VCaP (cell line): Measurements from ENCODE around the gene PRKRIP1.

Experiments
- H3K27ac ChIP-seq: fragments of 450-650 bp; 2 replicates; pipeline ENCODE4 v1.5.1; 2017
- CTCF ChIP-seq: fragments of 450-650 bp; conservative IDR thresholded peaks from 2 replicates; pipeline ENCODE4 v1.5.1; 2017; ENCODE audit warnings: mild to moderate bottlenecking, moderate library complexity

The PRKRIP1 gene

DNA sequence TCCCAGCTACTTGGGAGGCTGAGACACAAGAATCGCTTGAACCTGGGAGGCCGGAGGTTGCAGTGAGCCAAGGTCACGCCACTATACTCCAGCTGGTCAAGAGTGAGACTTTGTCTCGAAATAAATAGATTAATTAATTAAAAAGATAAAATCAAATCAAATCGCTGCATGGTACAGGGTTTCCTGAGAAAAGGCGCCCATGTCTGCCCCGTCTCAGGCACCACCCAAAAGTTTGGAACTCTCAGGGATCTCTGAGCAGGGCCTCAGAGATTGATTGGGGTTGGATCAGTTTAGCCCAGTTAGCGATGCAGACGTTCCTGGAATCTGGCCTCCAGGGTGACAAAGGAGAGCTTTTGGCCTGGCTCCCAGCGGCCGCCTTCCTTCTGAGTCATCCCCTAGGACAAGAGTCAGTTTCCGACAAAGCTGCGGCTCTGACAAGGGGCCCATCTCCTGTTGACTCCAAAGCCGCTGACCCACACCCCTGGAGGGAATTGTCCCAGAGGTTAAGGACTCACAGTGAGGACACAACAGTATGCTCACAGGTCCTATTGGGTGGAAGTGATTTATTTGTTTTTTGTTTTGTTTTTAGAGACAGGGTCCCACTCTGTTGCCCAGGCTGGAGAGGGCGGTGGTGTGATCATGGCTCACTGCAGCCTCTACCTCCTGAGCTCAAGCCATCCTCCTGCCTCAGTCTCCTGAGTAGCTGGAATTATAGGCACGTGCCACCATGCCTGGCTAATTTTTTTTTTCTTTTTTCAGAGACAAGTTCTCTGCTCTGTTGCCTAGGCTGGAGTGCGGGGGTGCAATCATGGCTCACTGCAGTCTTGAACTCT is 44.0 kb downstream of the PRKRIP1 start:
- no peak for TF ChIP-seq CTCF
- no peak overlapping the region for H3K27ac ChIP-seq

- no peak overlapping the region for H3K27ac ChIP-seq
- TF ChIP-seq CTCF, result no peak
Observed at GRCh38 chr7:102444961-102445673, 49.0 kb downstream of the PRKRIP1 start.

DNA sequence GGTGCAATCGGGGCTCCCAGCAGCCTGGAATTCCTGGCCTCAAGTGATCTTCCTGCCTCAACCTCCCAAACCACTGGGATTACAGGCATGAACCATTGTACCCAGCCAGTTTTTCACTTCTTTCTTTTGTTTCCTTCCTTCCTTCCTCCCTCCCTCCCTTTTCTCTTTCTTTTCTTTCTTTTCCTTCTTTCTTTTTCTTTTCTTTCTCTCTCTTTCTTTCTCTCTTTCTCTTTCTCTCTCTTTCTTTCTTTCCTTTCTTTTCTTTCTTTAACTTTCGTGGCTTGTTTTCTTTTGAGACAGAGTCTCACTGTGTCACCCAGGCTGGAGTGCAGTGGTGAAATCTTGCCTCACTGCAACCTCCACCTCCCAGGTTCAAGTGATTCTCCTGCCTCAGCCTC is 49.5 kb downstream of the PRKRIP1 start:
- TF ChIP-seq CTCF, result no peak
- H3K27ac ChIP-seq, result no peak overlapping the region

GRCh38 chr7:102446387-102447156 is 50.4 kb downstream of the PRKRIP1 start:
- TF ChIP-seq CTCF, result no peak
- H3K27ac ChIP-seq, result no peak overlapping the region

GRCh38 chr7:102447311-102447710 is 51.1 kb downstream of the PRKRIP1 start:
- no peak for TF ChIP-seq CTCF
- H3K27ac ChIP-seq, result no peak overlapping the region

GRCh38 chr7:102449136-102449535 is 53.0 kb downstream of the PRKRIP1 start:
- H3K27ac ChIP-seq, result no peak overlapping the region
- no peak for TF ChIP-seq CTCF

- TF ChIP-seq CTCF, result peak; percentile 65
Observed at GRCh38 chr7:102450242-102450641, 54.1 kb downstream of the PRKRIP1 start.

More at GRCh38 chr7:102450242-102450641, 54.1 kb downstream of the PRKRIP1 start:
- H3K27ac ChIP-seq, result no peak overlapping the region
